Right cardiac atrium (tissue), 5 donors: ENCODE measurements around the gene OR10H2. TPM values are rescaled to one million over a fixed set of nuclear protein-coding genes. Genes with fewer than 3 reads are reported as not detected.

Experiments
- ATAC-seq, 2 donors: fragments of 200-7000 bp; cut with Tn5 transposase; one replicate each; pipeline versions ENCODE4 v1.8.0 to v1.9.1; 2020; ENCODE audit warnings: moderate library complexity in 2 of 2, mild to moderate bottlenecking in 1 of 2
- DNase-seq, 3 donors: peaks; one replicate each; pipeline ENCODE4 v3.0.0-alpha.2; 2020
- H3K27ac ChIP-seq: one replicate; pipeline ENCODE4 v1.5.1; 2013; ENCODE audit warnings: mild to moderate bottlenecking, low read length, control low read depth, moderate library complexity
- H3K27me3 ChIP-seq: one replicate; pipeline ENCODE4 v1.6.1; 2013; ENCODE audit not compliant: control insufficient read depth, insufficient read depth
- H3K4me1 ChIP-seq: one replicate; pipeline ENCODE4 v1.6.1; 2013; ENCODE audit warnings: low read length; ENCODE audit not compliant: control insufficient read depth, insufficient read depth
- H3K4me3 ChIP-seq: one replicate; pipeline ENCODE4 v1.5.1; 2013; ENCODE audit warnings: low read length, control low read depth
- H3K9me3 ChIP-seq: one replicate; pipeline ENCODE4 v1.6.1; 2013; ENCODE audit warnings: low read length; ENCODE audit not compliant: control insufficient read depth
- WGBS: extraction: QIAGEN DNeasy Blood & Tissue Kit; methylation state at CpG from one replicate; pipeline ENCODE4 v1.1.7; 2013; 5-methylcytosine and 5-hydroxymethylcytosine counted together
- intact Hi-C, 4 donors: fragments of 100-400 bp; cut with DNase I; formaldehyde crosslinking; loops; one replicate each; pipeline versions ENCODE4 v1.11.0 to v1.14.0; 2022 to 2023
- polyA plus RNA-seq: library from polyadenylated mRNA; stranded (reverse); fragments of 200-250 nt; gene quantifications from one replicate; pipeline ENCODE4 v1.2.3, GENCODE V29; 2013
- total RNA-seq, 4 donors: library from RNA; stranded (reverse); fragmentation: NEBNext Ultra II Directional; extraction: Animal tissue kit (Norgen Biotek cat#: 25700); gene quantifications; one replicate each; pipeline ENCODE4 v1.2.1, GENCODE V29; 2021
- donor health status: healthy with polysubstance abuse.
- donor health status: DM: no; HTN: yes; CAD: no.
- donor health status: DM: no; HTN: no; CAD: no.
- donor health status: DM: no; HTN: yes; CAD: no; lungs with severe emphysema.
- donor health status: DM: yes; HTN: yes; CAD: no.

The OR10H2 gene
- total and polyA plus RNA-seq, 5 donors: not detected

DNA sequence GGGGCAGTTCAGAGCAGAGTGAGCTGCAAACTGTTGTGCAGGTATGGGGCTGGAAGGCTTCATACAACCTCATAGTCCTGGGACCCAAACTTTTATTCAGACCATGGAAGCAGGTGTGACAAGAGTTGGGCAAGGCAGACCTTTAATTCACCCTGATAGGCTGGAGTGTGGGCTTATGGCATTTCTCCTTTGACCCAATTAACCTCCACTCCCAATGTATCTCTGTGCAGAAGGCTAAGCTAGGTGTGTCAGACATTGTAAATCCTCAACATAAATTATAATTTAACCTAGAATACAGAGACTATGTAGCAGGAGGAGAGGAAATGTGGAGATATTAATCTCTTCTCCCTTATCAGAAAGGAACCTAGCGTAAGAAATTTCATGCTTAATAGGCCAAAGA lies 12.2 kb upstream of the OR10H2 start:
- intact Hi-C loops: no loop called here
- ATAC-seq: no peak
- Histone ChIP-seq H3K4me3 (no peak overlapping the region), H3K4me1 (no peaks in the 10 kb centered on the region), H3K27me3 (no peaks in the 10 kb centered on the region), H3K27ac (no peak overlapping the region), H3K9me3 (peaks cover 2% of the 10 kb centered on the region)
- no peak for DNase-seq
- 79% methylated on average over 1 of the region's 1 CpG for WGBS

DNA sequence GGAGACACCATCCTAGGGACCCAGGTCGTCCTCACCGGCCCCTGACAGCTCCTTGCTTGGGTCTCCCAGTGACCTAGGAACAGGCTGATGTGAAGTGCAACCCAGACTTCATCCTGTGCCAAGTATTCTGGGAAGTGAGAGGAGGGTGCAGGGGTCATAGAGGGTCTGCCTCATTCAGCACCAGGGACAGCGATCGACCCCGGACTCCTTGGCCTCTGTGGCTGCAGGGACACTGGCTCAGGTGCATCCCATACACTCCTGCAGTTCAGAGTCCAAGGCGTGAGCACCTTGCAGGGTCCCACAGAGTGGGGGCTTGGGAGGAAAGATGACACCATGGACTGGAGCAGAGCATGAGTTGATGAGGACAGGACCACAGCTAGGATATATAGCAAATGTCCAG lies 10.0 kb upstream of the OR10H2 start:
- 13% methylated on average over 6 of the region's 6 CpGs for WGBS
- no peak for ATAC-seq
- no peak overlapping the region for H3K27ac ChIP-seq
- H3K4me3 ChIP-seq: no peak overlapping the region
- no peaks in the 10 kb centered on the region for H3K27me3 ChIP-seq
- DNase-seq: no peak
- intact Hi-C loops: no loop called here
- no peaks in the 10 kb centered on the region for H3K9me3 ChIP-seq
- no peaks in the 10 kb centered on the region for H3K4me1 ChIP-seq

DNA sequence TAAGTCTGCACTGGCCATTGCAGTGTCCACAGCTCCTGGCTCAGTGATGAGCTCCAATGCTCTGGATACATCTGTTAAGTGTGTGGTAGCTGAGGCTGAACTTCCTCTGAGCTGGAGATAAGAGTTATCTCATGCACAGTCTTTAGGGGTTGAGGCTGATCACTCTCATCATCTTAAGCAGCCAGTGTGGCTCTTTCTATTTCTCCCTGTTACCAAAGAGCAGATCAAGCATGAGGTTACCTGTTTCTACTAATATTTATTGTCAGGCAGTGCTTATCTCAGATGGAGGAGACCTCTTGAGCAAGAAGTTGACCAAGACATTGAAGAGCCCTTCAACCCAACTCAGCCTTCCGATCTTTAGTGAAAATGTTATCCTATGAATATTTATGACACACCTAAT lies 6.6 kb upstream of the OR10H2 start:
- no peaks in the 10 kb centered on the region for H3K9me3 ChIP-seq
- no peak overlapping the region for H3K27ac ChIP-seq
- 73% methylated on average over 1 of the region's 1 CpG for WGBS
- no peak for ATAC-seq
- no peaks in the 10 kb centered on the region for H3K4me1 ChIP-seq
- no peak overlapping the region for H3K4me3 ChIP-seq
- intact Hi-C loops: no loop called here
- no peak for DNase-seq
- H3K27me3 ChIP-seq: no peaks in the 10 kb centered on the region

DNA sequence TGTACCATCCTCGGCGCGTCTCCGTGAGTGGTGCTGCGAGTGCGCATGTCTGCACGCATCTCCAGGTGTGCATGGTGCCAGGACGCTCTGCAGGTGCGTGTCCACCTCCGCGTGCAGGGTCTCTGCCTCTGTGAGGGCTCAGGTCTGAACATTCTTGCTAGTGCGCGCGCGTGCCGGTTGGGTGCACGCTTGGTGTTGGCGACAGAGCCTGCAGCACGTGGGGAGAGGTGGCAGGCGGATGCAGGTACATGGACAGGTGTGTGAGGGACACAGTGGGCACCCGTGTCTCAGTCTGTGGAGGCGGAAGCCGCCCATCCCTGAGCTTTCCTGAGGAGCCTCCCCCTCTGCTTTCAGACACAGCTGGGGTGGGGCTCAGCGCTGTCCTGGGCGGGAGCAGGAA lies 4.9 kb upstream of the OR10H2 start:
- intact Hi-C loops: no loop called here
- H3K27ac ChIP-seq: no peak overlapping the region
- no peaks in the 10 kb centered on the region for H3K27me3 ChIP-seq
- H3K4me1 ChIP-seq: no peaks in the 10 kb centered on the region
- H3K9me3 ChIP-seq: no peaks in the 10 kb centered on the region
- 20% methylated on average over 25 of the region's 25 CpGs for WGBS
- no peak for ATAC-seq
- no peak for DNase-seq
- no peak overlapping the region for H3K4me3 ChIP-seq

DNA sequence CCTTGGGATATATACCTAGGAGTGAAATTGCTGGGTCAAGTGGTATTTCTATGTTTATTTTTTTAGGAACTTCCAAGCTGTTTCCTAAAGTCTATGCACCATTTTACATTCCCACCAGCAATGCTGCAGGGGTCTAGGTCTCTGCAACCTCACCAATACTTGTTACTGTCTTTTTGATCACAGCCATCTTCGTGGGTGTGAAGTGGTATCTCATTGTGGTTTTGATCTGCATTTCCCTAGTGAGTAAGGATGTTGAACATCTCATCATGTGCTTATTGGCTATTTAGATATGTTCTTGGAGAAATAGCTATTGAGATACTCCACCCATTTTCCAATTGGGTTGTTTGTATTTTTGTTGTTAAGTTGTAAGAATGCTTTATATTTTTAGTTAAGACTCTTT lies 2.7 kb downstream of the OR10H2 start:
- no peaks in the 10 kb centered on the region for H3K9me3 ChIP-seq
- DNase-seq: no peak
- no peaks in the 10 kb centered on the region for H3K27me3 ChIP-seq
- WGBS: 36% methylated on average over 1 of the region's 1 CpG
- no peaks in the 10 kb centered on the region for H3K4me1 ChIP-seq
- intact Hi-C loops: no loop called here
- no peak overlapping the region for H3K4me3 ChIP-seq
- no peak overlapping the region for H3K27ac ChIP-seq
- ATAC-seq: no peak

DNA sequence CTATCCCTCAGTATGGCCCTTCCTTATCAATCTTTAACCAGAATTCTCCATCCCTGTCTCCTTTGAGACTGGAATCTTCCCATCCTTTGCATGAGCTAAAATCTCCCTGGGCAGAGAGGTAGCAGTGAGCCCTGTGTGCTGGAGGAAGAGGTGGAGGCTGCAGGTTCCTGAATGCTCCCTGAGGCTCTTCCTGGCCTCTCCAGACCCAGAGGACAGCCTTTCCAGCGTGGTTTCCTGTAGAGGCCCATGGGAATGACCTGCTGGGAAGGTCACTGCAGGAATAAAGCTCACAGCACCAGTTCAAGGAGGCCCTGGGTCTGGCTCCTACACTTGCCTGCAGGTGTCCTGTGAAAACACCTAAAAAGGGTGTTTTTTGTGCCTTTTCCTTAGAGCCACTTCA lies 4.6 kb downstream of the OR10H2 start:
- no peak for ATAC-seq

DNA sequence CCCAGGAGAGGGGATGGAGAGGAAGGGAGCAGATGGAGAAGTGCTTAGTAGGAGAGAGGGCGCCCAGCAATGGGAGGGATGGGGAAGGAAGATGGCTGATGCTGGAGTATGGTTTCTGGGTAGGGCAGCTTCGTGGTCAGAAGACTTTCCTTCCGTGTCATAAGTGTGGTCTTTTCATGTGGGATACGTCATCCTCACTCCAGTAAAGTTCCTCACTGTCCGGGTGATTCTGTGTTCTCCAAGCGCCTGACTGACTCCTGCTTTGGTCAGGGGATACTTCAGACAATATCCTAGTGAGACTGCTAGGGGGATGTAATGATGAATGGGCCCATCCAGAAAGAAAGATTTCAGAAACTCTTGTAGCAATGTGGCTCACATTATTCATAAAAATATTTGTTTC lies 6.1 kb downstream of the OR10H2 start:
- Histone ChIP-seq H3K4me3 (no peak overlapping the region), H3K27me3 (no peaks in the 10 kb centered on the region), H3K27ac (no peak overlapping the region), H3K9me3 (no peaks in the 10 kb centered on the region), H3K4me1 (no peaks in the 10 kb centered on the region)
- DNase-seq (no peak), ATAC-seq (no peak)
- intact Hi-C loops: no loop called here
- 60% methylated on average over 6 of the region's 6 CpGs for WGBS

More for the DNA sequence above, 4.6 kb downstream of the OR10H2 start:
- Histone ChIP-seq H3K27me3 (no peaks in the 10 kb centered on the region), H3K9me3 (no peaks in the 10 kb centered on the region), H3K4me1 (no peaks in the 10 kb centered on the region), H3K27ac (no peak overlapping the region), H3K4me3 (no peak overlapping the region)
- intact Hi-C loops: no loop called here
- DNase-seq: no peak
- 25% methylated on average over 1 of the region's 1 CpG for WGBS

DNA sequence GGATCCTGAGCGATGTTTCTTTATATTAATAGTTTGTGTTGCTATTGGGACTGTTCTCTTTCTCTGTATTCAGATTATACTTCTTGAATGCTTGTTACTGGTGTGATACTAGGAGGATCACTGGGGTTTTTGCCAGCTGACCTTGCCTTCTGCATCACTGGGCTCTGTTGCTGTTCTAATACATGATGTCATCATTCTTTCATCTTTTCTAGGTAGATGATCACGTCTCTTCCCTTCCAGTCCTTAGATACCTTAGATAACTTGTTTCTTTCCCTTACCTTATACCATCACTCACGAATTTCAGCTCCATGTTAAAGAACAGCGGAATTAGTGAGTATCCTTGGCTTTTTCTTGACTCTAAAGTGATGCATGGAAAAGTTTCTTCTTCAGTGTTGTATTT lies 9.9 kb downstream of the OR10H2 start, which contains the start of gene OR10H3:
Gene OR10H3, plus strand, starts transcription at position 264 of the 400 bp plus-strand sequence. CDS start 3,408 bp downstream, outside the sequence.
- WGBS: 63% methylated on average over 4 of the region's 4 CpGs
- peaks cover 2% of the 10 kb centered on the region for H3K9me3 ChIP-seq
- ATAC-seq (no peak), DNase-seq (no peak)
- H3K4me1 ChIP-seq: no peaks in the 10 kb centered on the region
- no peak within 1 kb of the TSS for H3K4me3 ChIP-seq
- no peaks in the 10 kb centered on the region for H3K27me3 ChIP-seq
- intact Hi-C loops: no loop called here
- H3K27ac ChIP-seq: no peak within 1 kb of the TSS

DNA sequence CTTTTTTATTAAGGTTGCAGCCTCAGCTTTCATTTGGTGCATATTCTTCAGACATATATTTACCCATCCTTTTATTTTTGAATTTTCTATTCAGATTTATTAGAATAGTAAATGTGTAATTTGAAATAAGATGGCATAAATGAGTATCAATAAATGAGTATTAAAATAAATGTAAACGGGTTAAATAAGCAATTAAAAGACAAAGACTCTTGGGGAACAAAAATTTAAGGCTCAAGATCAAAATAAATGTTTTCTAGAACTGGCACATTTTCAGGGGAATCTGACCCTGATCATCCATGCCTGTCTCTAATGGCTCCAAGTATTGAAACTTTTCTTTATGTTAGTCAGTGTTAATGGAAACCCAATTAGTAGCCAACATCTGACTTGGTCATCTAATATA lies 13.0 kb downstream of the OR10H2 start:
- intact Hi-C loops: no loop called here
- ATAC-seq (no peak), DNase-seq (no peak)
- Histone ChIP-seq H3K27ac (no peak overlapping the region), H3K4me3 (no peak overlapping the region), H3K9me3 (peaks cover 2% of the 10 kb centered on the region), H3K4me1 (no peaks in the 10 kb centered on the region), H3K27me3 (no peaks in the 10 kb centered on the region)
- WGBS: 61% methylated on average over 1 of the region's 1 CpG

DNA sequence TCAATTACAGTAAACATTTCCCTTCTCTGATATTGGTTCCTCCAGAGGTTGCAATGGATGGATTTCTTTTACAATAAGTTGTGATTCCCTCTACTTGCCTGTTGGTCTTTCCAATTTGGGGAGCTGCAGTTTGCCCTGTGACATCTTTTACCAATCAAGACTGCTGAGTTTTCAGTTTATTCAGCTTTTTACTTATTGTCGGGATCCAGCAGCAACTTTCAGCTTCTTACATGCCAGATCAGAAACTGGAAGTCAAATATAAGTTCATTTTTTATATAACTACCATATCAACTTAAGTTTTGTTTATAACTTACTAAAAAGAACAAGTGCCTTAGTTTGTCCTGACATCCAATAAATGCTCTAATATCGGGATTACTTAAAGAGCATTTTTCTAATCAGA lies 20.4 kb downstream of the OR10H2 start:
- intact Hi-C loops: no loop called here
- H3K9me3 ChIP-seq: no peaks in the 10 kb centered on the region
- no peak for DNase-seq
- no peaks in the 10 kb centered on the region for H3K4me1 ChIP-seq
- no peak overlapping the region for H3K4me3 ChIP-seq
- H3K27me3 ChIP-seq: no peaks in the 10 kb centered on the region
- no peak overlapping the region for H3K27ac ChIP-seq
- ATAC-seq: no peak
- WGBS: 83% methylated on average over 2 of the region's 2 CpGs

DNA sequence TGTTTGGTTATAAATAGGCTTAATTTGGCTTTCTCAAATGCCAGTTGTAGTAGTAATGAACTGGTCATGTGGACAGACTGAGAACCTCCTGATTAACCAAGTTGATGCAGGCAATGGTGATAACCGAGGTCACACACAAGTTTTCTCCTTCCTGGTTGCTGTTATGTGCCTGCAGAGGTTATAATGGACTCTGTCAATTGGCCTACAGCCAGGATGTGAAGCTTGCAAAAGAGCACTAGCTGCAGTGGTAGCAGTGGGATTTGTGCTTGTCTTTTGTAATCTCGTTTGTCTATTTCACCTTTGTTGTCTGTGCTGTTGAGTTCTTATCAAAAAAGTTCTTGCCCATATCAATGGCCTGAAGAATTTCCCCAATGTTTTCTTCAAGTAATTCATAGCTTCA lies 30.6 kb downstream of the OR10H2 start:
- no peaks in the 10 kb centered on the region for H3K27me3 ChIP-seq

DNA sequence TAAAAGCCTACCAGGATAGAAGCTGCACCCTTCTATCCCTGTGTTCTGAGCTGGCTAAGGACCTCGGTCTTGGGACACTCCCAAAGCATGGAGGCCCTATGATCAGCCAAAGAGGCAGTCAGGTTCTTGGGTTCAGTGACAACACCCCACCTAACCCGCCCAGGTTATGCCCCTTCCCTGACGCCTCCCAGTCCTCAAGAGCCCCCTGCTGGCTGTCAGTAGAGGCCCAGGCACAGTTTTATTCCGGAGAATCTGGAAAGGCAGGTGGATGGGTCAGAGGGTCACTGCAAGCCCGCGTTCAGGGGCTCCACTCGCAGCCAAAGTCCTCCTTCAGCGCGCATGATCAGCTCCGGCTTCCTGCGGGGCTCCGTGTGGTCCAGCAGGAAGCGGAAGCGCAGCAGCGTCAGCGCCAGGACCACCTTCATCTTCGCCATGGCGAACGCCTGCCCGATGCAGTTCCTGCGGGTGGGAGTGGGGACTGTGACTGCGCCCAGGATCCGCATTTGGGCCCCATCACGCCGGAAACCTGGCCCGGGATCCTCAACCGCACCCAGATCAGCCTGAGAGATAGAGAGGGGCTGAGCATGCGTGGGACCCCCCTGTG lies 32.2 kb downstream of the OR10H2 start:
- 43% methylated on average over 28 of the region's 28 CpGs for WGBS
- ATAC-seq (no peak), DNase-seq (no peak)
- no peak overlapping the region for H3K27ac ChIP-seq
- no peak overlapping the region for H3K4me3 ChIP-seq
- no peaks in the 10 kb centered on the region for H3K9me3 ChIP-seq
- no peaks in the 10 kb centered on the region for H3K27me3 ChIP-seq
- intact Hi-C loops: no loop called here
- H3K4me1 ChIP-seq: no peaks in the 10 kb centered on the region

More for the DNA sequence above, 30.6 kb downstream of the OR10H2 start:
- Histone ChIP-seq H3K27ac (no peak overlapping the region), H3K4me1 (no peaks in the 10 kb centered on the region), H3K9me3 (no peaks in the 10 kb centered on the region), H3K4me3 (no peak overlapping the region)
- DNase-seq: no peak
- 53% methylated on average over 2 of the region's 2 CpGs for WGBS
- intact Hi-C loops: no loop called here
- ATAC-seq: no peak
